ENCODE data around the gene GALNT13.

Gene GALNT13

GRCh38 chr2:153946036-153946435 lies 74.3 kb downstream of the GALNT13 start:
- no peak for DNase-seq

GRCh38 chr2:153953761-153954160 lies 82.0 kb downstream of the GALNT13 start:
- DNase-seq: no peak

GRCh38 chr2:153963256-153963655 lies 91.5 kb downstream of the GALNT13 start:
- no peak for DNase-seq

- DNase-seq: no peak
Observed at GRCh38 chr2:153967248-153967973, 95.7 kb downstream of the GALNT13 start.

- DNase-seq: no peak
Observed at GRCh38 chr2:153971250-153971649, 99.5 kb downstream of the GALNT13 start.

- DNase-seq: no peak
Observed at GRCh38 chr2:153971855-153972254, 100.1 kb downstream of the GALNT13 start.

- no peak for DNase-seq
Observed at GRCh38 chr2:153972412-153972811, 100.7 kb downstream of the GALNT13 start.

- DNase-seq: no peak
Observed at GRCh38 chr2:153986488-153987229, 114.9 kb downstream of the GALNT13 start.

- no peak for DNase-seq
Observed at GRCh38 chr2:153990771-153991170, 119.0 kb downstream of the GALNT13 start.

GRCh38 chr2:154013514-154013913 lies 141.8 kb downstream of the GALNT13 start:
- DNase-seq: no peak

GRCh38 chr2:154015233-154015632 lies 143.5 kb downstream of the GALNT13 start:
- no peak for DNase-seq

GRCh38 chr2:154029504-154029903 lies 157.8 kb downstream of the GALNT13 start:
- DNase-seq: no peak

GRCh38 chr2:154032220-154032619 lies 160.5 kb downstream of the GALNT13 start:
- no peak for DNase-seq

GRCh38 chr2:154046493-154046892 lies 174.8 kb downstream of the GALNT13 start:
- DNase-seq: no peak

- no peak for DNase-seq
Observed at GRCh38 chr2:154048905-154049304, 177.2 kb downstream of the GALNT13 start.

GRCh38 chr2:154049561-154049960 lies 177.8 kb downstream of the GALNT13 start:
- no peak for DNase-seq

GRCh38 chr2:154067124-154067523 lies 195.4 kb downstream of the GALNT13 start:
- DNase-seq: no peak

GRCh38 chr2:154078926-154079325 lies 207.2 kb downstream of the GALNT13 start:
- no peak for DNase-seq

GRCh38 chr2:154092571-154092970 lies 220.8 kb downstream of the GALNT13 start:
- DNase-seq: no peak

- no peak for DNase-seq
Observed at GRCh38 chr2:154093856-154094255, 222.1 kb downstream of the GALNT13 start.

- no peak for DNase-seq
Observed at GRCh38 chr2:154097833-154098398, 226.2 kb downstream of the GALNT13 start.

- DNase-seq: no peak
Observed at GRCh38 chr2:154120706-154121105, 249.0 kb downstream of the GALNT13 start.

GRCh38 chr2:154125891-154126290 lies 254.2 kb downstream of the GALNT13 start:
- no peak for DNase-seq

GRCh38 chr2:154130821-154131220 lies 259.1 kb downstream of the GALNT13 start:
- no peak for DNase-seq
